ENCODE measurements around the gene CARD9.
"Not testable (repeated sequence)": the region's sequence is repeated elsewhere in the genome, so short reads cannot be mapped to it uniquely, and the experiment has no call there.

The CARD9 gene

GRCh38 chr9:136322756-136323330 is 50.6 kb downstream of the CARD9 start:
- no peak overlapping the region for H3K4me3 ChIP-seq (ENCODE audit: control insufficient read depth, low read depth, low read length)
- TF ChIP-seq CTCF (IDR thresholded peaks at IDR 0.05; ENCODE audit: control insufficient read depth, insufficient read depth, low read depth, low read length, missing control alignments): no peak

GRCh38 chr9:136321561-136321960 is 51.9 kb downstream of the CARD9 start:
- DNase-seq (ENCODE audit: low read depth): no peak
- no peak overlapping the region for H3K4me3 ChIP-seq (ENCODE audit: control insufficient read depth, low read depth, low read length)
- TF ChIP-seq CTCF (IDR thresholded peaks at IDR 0.05; ENCODE audit: control insufficient read depth, insufficient read depth, low read depth, low read length, missing control alignments): no peak

More at GRCh38 chr9:136322756-136323330, 50.6 kb downstream of the CARD9 start:
- DNase-seq (ENCODE audit: low read depth): no peak

- not testable (repeated sequence) for H3K4me3 ChIP-seq (ENCODE audit: control insufficient read depth, low read depth, low read length); DNase-seq (ENCODE audit: low read depth)
These were observed 52.5 kb downstream of the CARD9 start for GRCh38 chr9:136320972-136321371.

GRCh38 chr9:136319955-136320354 is 53.5 kb downstream of the CARD9 start:
- not testable (repeated sequence) for H3K4me3 ChIP-seq (ENCODE audit: control insufficient read depth, low read depth, low read length); DNase-seq (ENCODE audit: low read depth)

GRCh38 chr9:136319244-136319643 is 54.2 kb downstream of the CARD9 start:
- DNase-seq (ENCODE audit: low read depth); H3K4me3 ChIP-seq (ENCODE audit: control insufficient read depth, low read depth, low read length): not testable (repeated sequence)

GRCh38 chr9:136318776-136319241 is 54.7 kb downstream of the CARD9 start:
- DNase-seq (ENCODE audit: low read depth): no peak
- no peak overlapping the region for H3K4me3 ChIP-seq (ENCODE audit: control insufficient read depth, low read depth, low read length)
- no peak for TF ChIP-seq CTCF (IDR thresholded peaks at IDR 0.05; ENCODE audit: control insufficient read depth, insufficient read depth, low read depth, low read length, missing control alignments)

- no peak overlapping the region for H3K4me3 ChIP-seq (ENCODE audit: control insufficient read depth, low read depth, low read length)
- DNase-seq (ENCODE audit: low read depth): no peak
- TF ChIP-seq CTCF (IDR thresholded peaks at IDR 0.05; ENCODE audit: control insufficient read depth, insufficient read depth, low read depth, low read length, missing control alignments): no peak
These were observed 55.2 kb downstream of the CARD9 start for GRCh38 chr9:136318111-136318775.

- H3K4me3 ChIP-seq (ENCODE audit: control insufficient read depth, low read depth, low read length): no peak overlapping the region
- DNase-seq (ENCODE audit: low read depth): no peak
- no peak for TF ChIP-seq CTCF (IDR thresholded peaks at IDR 0.05; ENCODE audit: control insufficient read depth, insufficient read depth, low read depth, low read length, missing control alignments)
These were observed 55.8 kb downstream of the CARD9 start for GRCh38 chr9:136317695-136318094.
